Mucosa of rectum (tissue), 2 donors: Measurements from ENCODE around the gene GRAMD4.
"Not testable (repeated sequence)": the region's sequence is repeated elsewhere in the genome, so short reads cannot be mapped to it uniquely, and the experiment has no call there.

Experiments
- H3K27ac ChIP-seq, 2 donors: one replicate each; pipeline ENCODE4 v1.7.0; 2013; ENCODE audit warnings: inconsistent platforms in 2 of 2, low read depth in 2 of 2, low read length in 2 of 2
- H3K27me3 ChIP-seq, 2 donors: one replicate each; pipeline ENCODE4 v1.7.0; 2013; ENCODE audit warnings: low read length in 2 of 2; ENCODE audit not compliant: control insufficient read depth in 2 of 2, insufficient read depth in 2 of 2
- H3K36me3 ChIP-seq, 2 donors: one replicate each; pipeline ENCODE4 v1.7.0; 2013; ENCODE audit warnings: low read length in 2 of 2; ENCODE audit not compliant: control insufficient read depth in 2 of 2, insufficient read depth in 2 of 2
- H3K4me1 ChIP-seq, 2 donors: one replicate each; pipeline ENCODE4 v1.7.0; 2013; ENCODE audit warnings: low read length in 2 of 2, mild to moderate bottlenecking in 1 of 2; ENCODE audit not compliant: control insufficient read depth in 2 of 2, insufficient read depth in 2 of 2
- H3K4me3 ChIP-seq, 2 donors: one replicate each; pipeline ENCODE4 v1.7.0; 2013; ENCODE audit warnings: low read length in 2 of 2
- H3K9ac ChIP-seq, 2 donors: one replicate each; pipeline ENCODE4 v1.7.0; 2013; ENCODE audit warnings: low read length in 2 of 2, low read depth in 1 of 2, mild to moderate bottlenecking in 1 of 2
- H3K9me3 ChIP-seq, 2 donors: one replicate each; pipeline ENCODE4 v1.7.0; 2013; ENCODE audit warnings: low read length in 2 of 2; ENCODE audit not compliant: control insufficient read depth in 2 of 2
- donor health status: healthy.
- donor health status: Normal muscosa, but diverticular disease.

GRAMD4 gene

GRCh38 chr22:46627806-46628482, 7.8 kb downstream of the GRAMD4 start:
- Histone ChIP-seq H3K27ac (no peak overlapping the region), H3K4me1 (peaks cover 0 to 2% of the 10 kb centered on the region in 2 donors), H3K9me3 (no peaks in the 10 kb centered on the region), H3K36me3 (peaks cover 14% of the 10 kb centered on the region in 2 donors), H3K9ac (no peak overlapping the region), H3K4me3 (no peak overlapping the region), H3K27me3 (no peaks in the 10 kb centered on the region)

GRCh38 chr22:46628756-46629155, 8.6 kb downstream of the GRAMD4 start:
- Histone ChIP-seq H3K4me1 (peaks cover 0 to 9% of the 10 kb centered on the region in 2 donors), H3K36me3 (peaks cover 14 to 18% of the 10 kb centered on the region in 2 donors)

GRCh38 chr22:46629291-46629690, 9.1 kb downstream of the GRAMD4 start:
- H3K27ac ChIP-seq, result no peak overlapping the region
- no peaks in the 10 kb centered on the region for H3K27me3 ChIP-seq
- peaks cover 2 to 14% of the 10 kb centered on the region in 2 donors for H3K4me1 ChIP-seq
- H3K36me3 ChIP-seq, result peaks cover 14 to 18% of the 10 kb centered on the region in 2 donors
- no peak overlapping the region for H3K4me3 ChIP-seq
- no peak overlapping the region for H3K9ac ChIP-seq
- H3K9me3 ChIP-seq, result no peaks in the 10 kb centered on the region

More at GRCh38 chr22:46628756-46629155, 8.6 kb downstream of the GRAMD4 start:
- H3K4me3 ChIP-seq, result no peak overlapping the region
- H3K27me3 ChIP-seq, result no peaks in the 10 kb centered on the region
- no peaks in the 10 kb centered on the region for H3K9me3 ChIP-seq
- H3K9ac ChIP-seq, result no peak overlapping the region
- H3K27ac ChIP-seq, result no peak overlapping the region

GRCh38 chr22:46631113-46631512, 10.9 kb downstream of the GRAMD4 start:
- Histone ChIP-seq H3K9me3 (no peaks in the 10 kb centered on the region), H3K27me3 (no peaks in the 10 kb centered on the region), H3K36me3 (peaks cover 14 to 18% of the 10 kb centered on the region in 2 donors), H3K4me1 (peaks cover 5 to 19% of the 10 kb centered on the region in 2 donors), H3K9ac (no peak overlapping the region), H3K4me3 (no peak overlapping the region), H3K27ac (no peak overlapping the region)

- Histone ChIP-seq H3K9ac (peak overlapping the region in 1 of 2 donors; percentile 33), H3K4me3 (no peak overlapping the region), H3K36me3 (peaks cover 9 to 12% of the 10 kb centered on the region in 2 donors), H3K27ac (peak overlapping the region in 1 of 2 donors; percentile 75), H3K9me3 (no peaks in the 10 kb centered on the region), H3K4me1 (peaks cover 5 to 22% of the 10 kb centered on the region in 2 donors), H3K27me3 (no peaks in the 10 kb centered on the region)
Observed at GRCh38 chr22:46632646-46633249, 12.6 kb downstream of the GRAMD4 start.

GRCh38 chr22:46633334-46633890, 13.2 kb downstream of the GRAMD4 start:
- peak overlapping the region in 1 of 2 donors; percentile 59 for H3K9ac ChIP-seq
- H3K9me3 ChIP-seq, result no peaks in the 10 kb centered on the region
- peak overlapping the region; percentile 71 to 75 for H3K27ac ChIP-seq
- H3K4me3 ChIP-seq, result no peak overlapping the region
- H3K27me3 ChIP-seq, result no peaks in the 10 kb centered on the region
- peaks cover 9% of the 10 kb centered on the region in 2 donors for H3K36me3 ChIP-seq
- H3K4me1 ChIP-seq, result peaks cover 5 to 22% of the 10 kb centered on the region in 2 donors

GRCh38 chr22:46634011-46634699, 14.0 kb downstream of the GRAMD4 start:
- peak overlapping the region; percentile 71 to 75 for H3K27ac ChIP-seq
- peaks cover 9 to 13% of the 10 kb centered on the region in 2 donors for H3K36me3 ChIP-seq
- peaks cover 5 to 22% of the 10 kb centered on the region in 2 donors for H3K4me1 ChIP-seq
- H3K4me3 ChIP-seq, result no peak overlapping the region
- no peaks in the 10 kb centered on the region for H3K9me3 ChIP-seq
- peak overlapping the region in 1 of 2 donors; percentile 59 for H3K9ac ChIP-seq
- no peaks in the 10 kb centered on the region for H3K27me3 ChIP-seq

- H3K4me3 ChIP-seq, H3K27me3 ChIP-seq, H3K9me3 ChIP-seq, H3K9ac ChIP-seq: not testable (repeated sequence)
- H3K27ac ChIP-seq, result peak overlapping the region; percentile 56 to 64
- peaks cover 5 to 22% of the 10 kb centered on the region in 2 donors for H3K4me1 ChIP-seq
- peaks cover 18 to 22% of the 10 kb centered on the region in 2 donors for H3K36me3 ChIP-seq
Observed at GRCh38 chr22:46634973-46635685, 14.9 kb downstream of the GRAMD4 start.

- H3K4me1 ChIP-seq, result peaks cover 5 to 22% of the 10 kb centered on the region in 2 donors
- H3K27ac ChIP-seq, result peak overlapping the region; percentile 56 to 64
- H3K9me3 ChIP-seq, result no peaks in the 10 kb centered on the region
- H3K27me3 ChIP-seq, result no peaks in the 10 kb centered on the region
- peaks cover 17 to 24% of the 10 kb centered on the region in 2 donors for H3K36me3 ChIP-seq
- peak overlapping the region in 1 of 2 donors; percentile 18 for H3K9ac ChIP-seq
- H3K4me3 ChIP-seq, result no peak overlapping the region
Observed at GRCh38 chr22:46635756-46636155, 15.6 kb downstream of the GRAMD4 start.
